Tibial artery (tissue), 4 donors: Measurements from ENCODE around the gene MATN4.

ENCODE experiments used
- DNase-seq, 2 donors: peaks; one replicate each; pipeline ENCODE4 v3.0.0-alpha.2; 2019
- H3K27ac ChIP-seq, 2 donors: fragments of 200-600 bp; sonication (generic) in 1 of 2; 1 replicate in 1 of 2; 2 replicates in 1 of 2; pipeline ENCODE4 v1.5.1; 2018 to 2019; ENCODE audit warnings: mild to moderate bottlenecking in 1 of 2
- H3K27me3 ChIP-seq, 2 donors: fragments of 200-600 bp; sonication (generic) in 1 of 2; one replicate each; pipeline versions ENCODE4 v1.5.1 to v1.6.0; 2016 to 2019
- H3K36me3 ChIP-seq, 3 donors: fragments of 200-600 bp; sonication (generic) in 2 of 3; one replicate each; pipeline ENCODE4 v1.5.1; 2016 to 2019; ENCODE audit warnings: mild to moderate bottlenecking in 2 of 3
- H3K4me1 ChIP-seq, 4 donors: fragments of 200-600 bp; sonication (generic) in 2 of 4; 1 replicate in 3 of 4; 2 replicates in 1 of 4; pipeline ENCODE4 v1.5.1; 2016 to 2019
- H3K4me3 ChIP-seq, 2 donors: fragments of 200-600 bp; sonication (generic) in 1 of 2; 1 replicate in 1 of 2; 2 replicates in 1 of 2; pipeline ENCODE4 v1.5.1; 2018 to 2019; ENCODE audit warnings: mild to moderate bottlenecking in 2 of 2
- H3K9me3 ChIP-seq, 3 donors: fragments of 200-600 bp; sonication (generic) in 1 of 3; one replicate each; pipeline ENCODE4 v1.5.1; 2016 to 2019
- CTCF ChIP-seq, 2 experiments: fragments of 200-600 bp in 1 of 2; fragments of 450-650 bp in 1 of 2; IDR thresholded peaks; one replicate each; pipeline ENCODE4 v1.5.1; 2017 to 2019; ENCODE audit warnings: antibody characterized with exemption in 2 of 2, mild to moderate bottlenecking in 1 of 2, moderate library complexity in 1 of 2
- intact Hi-C: fragments of 100-400 bp; cut with DNase I; formaldehyde crosslinking; loops from one replicate; pipeline ENCODE4 v1.15.0; 2023; ENCODE audit warnings: low total_unique reads

Gene MATN4

GRCh38 chr20:45315672-45316071 lies 7.6 kb upstream of the MATN4 start:
- Histone ChIP-seq H3K9me3 (no peaks in the 10 kb centered on the region), H3K27me3 (peaks cover 0 to 58% of the 10 kb centered on the region in 2 donors), H3K4me3 (no peak overlapping the region), H3K27ac (no peak overlapping the region), H3K4me1 (peaks cover 0 to 16% (median 8%) of the 10 kb centered on the region in 4 donors), H3K36me3 (no peaks in the 10 kb centered on the region)
- intact Hi-C loops = loop anchor here (5.0 kb wide), 3 partner anchors 122 to 457 kb away; no protein-coding TSS in a partner anchor
- no peak for DNase-seq
- no peak for TF ChIP-seq CTCF (IDR thresholded peaks at IDR 0.05)

- intact Hi-C loops = no loop called here
- no peaks in the 10 kb centered on the region for H3K9me3 ChIP-seq
- no peak for TF ChIP-seq CTCF (IDR thresholded peaks at IDR 0.05)
- no peaks in the 10 kb centered on the region for H3K36me3 ChIP-seq
- peaks cover 0 to 16% (median 8%) of the 10 kb centered on the region in 4 donors for H3K4me1 ChIP-seq
- H3K27ac ChIP-seq = no peak overlapping the region
- no peak overlapping the region for H3K4me3 ChIP-seq
- H3K27me3 ChIP-seq = peaks cover 0 to 64% of the 10 kb centered on the region in 2 donors
- no peak for DNase-seq
Observed at GRCh38 chr20:45313943-45314342, 5.8 kb upstream of the MATN4 start.

GRCh38 chr20:45313065-45313695 lies 5.1 kb upstream of the MATN4 start:
- no peak for TF ChIP-seq CTCF (IDR thresholded peaks at IDR 0.05)
- Histone ChIP-seq H3K36me3 (no peaks in the 10 kb centered on the region), H3K27me3 (peaks cover 0 to 69% of the 10 kb centered on the region in 2 donors), H3K27ac (no peak overlapping the region), H3K4me1 (peaks cover 0 to 19% (median 8%) of the 10 kb centered on the region in 4 donors), H3K4me3 (no peak overlapping the region), H3K9me3 (no peaks in the 10 kb centered on the region)
- DNase-seq = no peak
- intact Hi-C loops = no loop called here

- Histone ChIP-seq H3K36me3 (no peaks in the 10 kb centered on the region), H3K27ac (no peak overlapping the region), H3K4me1 (peaks cover 0 to 20% (median 8%) of the 10 kb centered on the region in 4 donors), H3K4me3 (no peak overlapping the region), H3K27me3 (peaks cover 0 to 75% of the 10 kb centered on the region in 2 donors), H3K9me3 (no peaks in the 10 kb centered on the region)
- no peak for TF ChIP-seq CTCF (IDR thresholded peaks at IDR 0.05)
- intact Hi-C loops = no loop called here
- DNase-seq = no peak
Observed at GRCh38 chr20:45312241-45312640, 4.1 kb upstream of the MATN4 start.

- no peak overlapping the region for H3K4me3 ChIP-seq
- peaks cover 0 to 75% of the 10 kb centered on the region in 2 donors for H3K27me3 ChIP-seq
- DNase-seq = peak in 1 of 2 donors; percentile 35
- peaks cover 0 to 20% (median 8%) of the 10 kb centered on the region in 4 donors for H3K4me1 ChIP-seq
- H3K9me3 ChIP-seq = no peaks in the 10 kb centered on the region
- no peak overlapping the region for H3K27ac ChIP-seq
- TF ChIP-seq CTCF (IDR thresholded peaks at IDR 0.05) = peak; percentile 58 to 65
- H3K36me3 ChIP-seq = no peaks in the 10 kb centered on the region
- intact Hi-C loops = no loop called here
Observed at GRCh38 chr20:45311589-45312211, 3.6 kb upstream of the MATN4 start.
